Activated T-cell treated with anti-CD3 and anti-CD28 coated beads, Interleukin-2, amount 50 U/mL, for 24 hours (primary cell): ENCODE data around the gene TTC28.
A peak's percentile ranks its signal among the peaks of the same experiment; 100 is the strongest.

ENCODE experiments used
- DNase-seq: peaks from one replicate; pipeline ENCODE4 v3.0.0-alpha.2; 2020
- H3K27ac Mint-ChIP-seq: 2 replicates; pipeline ENCODE4 v1.8.0; 2020; ENCODE audit warnings: mild to moderate bottlenecking, mixed read lengths
- H3K27me3 Mint-ChIP-seq: 2 replicates; pipeline ENCODE4 v1.8.0; 2020; ENCODE audit warnings: mixed read lengths
- H3K36me3 Mint-ChIP-seq: 2 replicates; pipeline ENCODE4 v1.8.0; 2020; ENCODE audit warnings: low read depth, mixed read lengths
- H3K4me1 Mint-ChIP-seq: 2 replicates; pipeline ENCODE4 v1.8.0; 2020; ENCODE audit warnings: low read depth, mixed read lengths
- H3K4me3 Mint-ChIP-seq: 2 replicates; pipeline ENCODE4 v1.8.0; 2020; ENCODE audit warnings: mild to moderate bottlenecking, moderate library complexity, mixed read lengths
- H3K9me3 Mint-ChIP-seq: 2 replicates; pipeline ENCODE4 v1.8.0; 2020; ENCODE audit warnings: mixed read lengths

Gene TTC28

DNA sequence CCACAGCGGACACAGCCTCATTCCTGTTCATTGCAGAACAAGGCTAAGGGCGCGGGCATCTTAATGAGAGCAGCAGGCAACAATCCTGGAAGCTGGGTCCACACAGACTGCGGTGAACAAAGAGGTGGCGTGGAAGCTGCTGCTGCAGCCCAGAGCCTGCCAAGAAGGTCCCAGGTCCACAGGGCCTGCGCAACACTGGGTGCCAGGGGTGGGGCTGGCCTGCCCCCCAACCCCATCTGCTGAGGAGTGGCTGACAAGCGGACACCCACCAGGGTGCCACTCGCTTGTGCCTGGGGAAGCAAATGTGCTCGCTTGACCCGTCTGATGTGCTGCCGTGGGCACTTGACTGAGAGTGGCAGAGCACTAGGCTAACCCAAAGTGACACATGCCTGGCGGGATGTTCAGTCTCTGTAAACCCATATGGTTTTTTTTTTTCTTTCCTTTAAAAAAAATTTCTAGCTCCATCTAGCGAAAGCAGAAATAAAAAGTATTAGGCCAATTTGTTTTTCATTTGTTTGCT lies 677.4 kb downstream of the TTC28 start:
- no peaks in the 10 kb centered on the region for H3K27me3 Mint-ChIP-seq
- no peaks in the 10 kb centered on the region for H3K36me3 Mint-ChIP-seq
- no peak overlapping the region for H3K27ac Mint-ChIP-seq
- H3K4me1 Mint-ChIP-seq = no peaks in the 10 kb centered on the region
- H3K4me3 Mint-ChIP-seq = no peak overlapping the region
- no peak for DNase-seq
- no peaks in the 10 kb centered on the region for H3K9me3 Mint-ChIP-seq

DNA sequence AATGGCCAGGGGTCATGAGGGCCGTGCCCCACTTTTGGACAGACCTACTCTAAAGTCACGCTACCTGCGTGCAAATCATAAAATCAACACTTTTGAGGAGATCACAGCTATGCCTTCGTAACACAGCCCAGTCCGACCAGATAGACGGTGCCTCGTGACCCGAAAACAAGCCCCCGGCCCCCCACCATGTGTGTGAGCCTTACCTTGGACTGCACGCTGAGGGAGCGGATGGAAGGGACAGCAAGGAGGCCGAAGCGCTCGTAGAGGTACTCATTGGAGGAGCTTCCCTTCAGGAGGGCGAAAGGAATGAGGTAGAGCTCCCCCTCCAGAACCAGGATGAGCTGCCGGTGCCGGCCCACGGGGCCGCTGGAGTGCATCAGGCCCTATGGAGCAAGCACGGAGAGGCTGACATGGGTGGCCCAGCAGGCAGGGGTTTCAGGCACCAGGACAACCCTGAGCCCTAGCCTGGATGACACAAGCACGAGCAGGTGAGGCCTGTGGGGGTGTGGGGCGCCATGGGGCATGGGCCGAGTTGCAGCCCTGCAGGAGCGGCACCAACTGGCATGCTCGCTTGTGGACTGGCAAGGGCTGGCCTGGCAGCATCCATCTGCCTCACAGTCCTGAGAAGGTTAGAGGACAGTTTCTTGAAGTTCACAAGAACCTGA lies 678.3 kb downstream of the TTC28 start:
- no peaks in the 10 kb centered on the region for H3K27me3 Mint-ChIP-seq
- no peak for DNase-seq
- no peak overlapping the region for H3K4me3 Mint-ChIP-seq
- no peaks in the 10 kb centered on the region for H3K36me3 Mint-ChIP-seq
- no peak overlapping the region for H3K27ac Mint-ChIP-seq
- no peaks in the 10 kb centered on the region for H3K4me1 Mint-ChIP-seq
- H3K9me3 Mint-ChIP-seq = no peaks in the 10 kb centered on the region

DNA sequence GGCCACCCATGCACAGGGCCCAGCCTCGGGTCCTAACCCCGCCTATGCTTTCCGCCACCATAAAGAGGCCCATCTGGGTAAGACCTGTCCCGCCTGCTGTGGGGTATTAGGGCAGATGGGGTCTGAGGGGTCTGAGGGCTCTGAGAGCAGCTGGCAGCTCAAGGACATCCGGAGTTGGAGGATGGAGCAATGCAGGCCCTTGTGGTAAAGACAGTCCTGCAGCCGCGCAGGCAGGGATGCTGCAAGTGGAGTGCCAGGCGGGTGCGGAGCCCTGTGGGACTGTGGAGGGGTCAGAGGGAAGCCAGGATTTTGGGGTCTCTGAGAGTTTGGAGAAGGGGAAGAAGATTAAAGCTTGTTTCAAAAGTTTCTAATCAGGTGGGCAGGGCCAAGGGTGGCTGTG lies 679.3 kb downstream of the TTC28 start:
- Mint-ChIP-seq H3K27ac (no peak overlapping the region), H3K9me3 (no peaks in the 10 kb centered on the region), H3K36me3 (no peaks in the 10 kb centered on the region), H3K4me3 (no peak overlapping the region), H3K4me1 (no peaks in the 10 kb centered on the region), H3K27me3 (no peaks in the 10 kb centered on the region)
- no peak for DNase-seq

DNA sequence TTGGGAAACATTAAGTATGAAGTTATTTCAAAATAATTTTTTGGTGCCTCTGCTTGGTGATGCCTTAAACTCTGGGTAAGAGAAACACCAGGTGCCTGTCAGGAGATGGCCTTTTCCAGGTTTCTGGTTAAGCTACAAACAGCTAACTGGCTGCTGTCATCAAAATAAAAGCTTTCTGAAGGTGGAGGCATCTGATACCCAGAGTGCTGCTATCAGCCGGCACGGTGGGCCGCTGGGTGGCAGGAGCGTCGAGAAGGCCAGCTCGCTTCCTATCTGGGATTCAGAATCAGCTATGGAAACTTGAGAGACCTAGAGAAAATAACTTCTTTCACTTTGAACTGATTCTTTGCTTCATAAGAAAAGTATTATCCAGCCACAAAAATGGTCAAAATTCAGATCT lies 679.8 kb downstream of the TTC28 start:
- Mint-ChIP-seq H3K36me3 (no peaks in the 10 kb centered on the region), H3K4me1 (no peaks in the 10 kb centered on the region), H3K27me3 (no peaks in the 10 kb centered on the region)

DNA sequence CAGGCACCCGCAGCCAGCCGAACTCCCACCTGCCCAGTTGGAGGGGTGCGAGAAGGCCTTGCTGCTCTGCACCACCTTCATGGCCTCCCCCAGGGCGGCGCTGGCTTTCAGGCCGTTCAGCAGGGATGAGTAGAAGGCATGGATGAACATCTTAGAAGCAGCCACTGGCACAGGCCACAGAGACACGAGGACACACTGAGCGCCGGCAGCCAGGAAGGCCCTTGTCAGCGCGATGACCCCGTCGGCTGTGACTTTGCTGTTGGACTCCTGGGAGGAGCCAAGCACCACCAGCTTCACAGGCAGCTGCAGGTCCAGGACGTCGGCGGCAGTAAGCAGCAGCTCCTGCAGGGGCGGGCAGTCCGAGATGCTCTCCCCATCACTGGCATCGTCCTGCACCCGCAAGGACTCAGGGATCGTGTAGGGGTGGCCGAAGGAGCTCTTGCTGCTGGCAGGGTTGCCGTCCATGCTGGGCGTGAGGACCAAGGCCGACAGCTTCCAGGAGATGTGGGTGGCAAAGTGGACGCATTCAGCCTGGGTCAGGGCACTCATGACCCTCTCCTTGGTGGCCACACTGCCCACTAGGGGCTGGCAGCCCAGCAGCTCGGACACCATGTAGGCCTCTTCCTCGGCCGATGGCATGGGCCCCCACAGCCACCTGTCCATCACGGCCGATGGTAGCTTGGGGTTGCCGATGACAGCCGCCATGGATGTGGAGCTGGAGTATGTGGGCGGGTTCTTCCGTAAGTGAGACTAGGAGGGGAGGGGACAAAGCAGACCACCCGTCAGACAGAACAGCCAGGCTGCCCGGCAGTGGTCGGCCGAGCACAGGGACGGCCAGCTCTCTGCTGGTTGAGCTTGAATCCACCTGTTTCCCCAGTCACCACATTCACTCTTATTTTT lies 680.9 kb downstream of the TTC28 start:
- H3K4me3 Mint-ChIP-seq = no peak overlapping the region
- H3K9me3 Mint-ChIP-seq = no peaks in the 10 kb centered on the region
- no peaks in the 10 kb centered on the region for H3K36me3 Mint-ChIP-seq
- H3K27me3 Mint-ChIP-seq = no peaks in the 10 kb centered on the region
- H3K4me1 Mint-ChIP-seq = no peaks in the 10 kb centered on the region
- no peak for DNase-seq
- H3K27ac Mint-ChIP-seq = no peak overlapping the region

More for the DNA sequence above, 679.8 kb downstream of the TTC28 start:
- Mint-ChIP-seq H3K9me3 (no peaks in the 10 kb centered on the region), H3K4me3 (no peak overlapping the region), H3K27ac (no peak overlapping the region)
- no peak for DNase-seq

DNA sequence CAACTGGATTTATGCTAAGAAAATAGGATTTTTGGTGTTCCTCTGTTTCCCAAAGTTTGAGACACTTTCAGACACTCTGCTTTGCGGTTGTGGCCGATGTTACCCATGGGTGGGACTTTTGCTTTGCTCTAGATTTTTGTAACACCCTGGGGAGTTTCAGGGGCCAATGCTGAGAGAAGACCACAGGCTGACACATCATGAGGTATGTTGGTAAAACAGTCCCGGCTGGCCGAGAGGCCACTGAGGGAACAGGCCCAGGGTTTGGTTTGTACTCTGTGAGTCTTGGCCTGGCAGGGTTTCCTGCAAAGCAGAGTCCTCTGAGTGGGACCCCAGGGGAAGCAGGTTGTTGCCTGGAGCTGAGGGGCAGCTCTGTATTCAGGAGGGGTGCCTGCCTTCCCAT lies 682.1 kb downstream of the TTC28 start:
- Mint-ChIP-seq H3K27ac (no peak overlapping the region), H3K36me3 (no peaks in the 10 kb centered on the region), H3K4me3 (no peak overlapping the region)

DNA sequence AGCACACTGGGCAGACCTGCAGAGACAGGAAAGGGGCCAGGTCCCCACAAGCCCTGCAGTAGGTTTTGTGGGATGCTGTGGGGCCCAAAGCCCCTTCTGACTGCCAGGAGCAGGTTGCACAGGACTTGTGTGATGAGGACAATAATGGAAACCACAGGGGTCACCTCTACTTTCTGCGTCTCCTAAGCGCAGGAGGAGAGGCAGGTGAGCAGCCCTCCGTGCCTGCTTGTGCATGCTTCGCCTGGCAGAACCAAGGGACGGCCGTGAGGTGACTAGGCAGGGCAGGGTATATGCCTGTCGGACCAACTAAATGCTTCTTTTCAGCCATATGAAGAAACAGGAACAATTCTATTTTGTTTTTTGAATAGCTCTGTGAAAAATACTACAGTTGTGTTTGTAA lies 682.7 kb downstream of the TTC28 start:
- Mint-ChIP-seq H3K4me3 (no peak overlapping the region), H3K4me1 (no peaks in the 10 kb centered on the region), H3K36me3 (no peaks in the 10 kb centered on the region), H3K27ac (no peak overlapping the region), H3K9me3 (no peaks in the 10 kb centered on the region), H3K27me3 (no peaks in the 10 kb centered on the region)
- DNase-seq = no peak

More for the DNA sequence above, 682.1 kb downstream of the TTC28 start:
- no peaks in the 10 kb centered on the region for H3K4me1 Mint-ChIP-seq
- no peak for DNase-seq
- H3K27me3 Mint-ChIP-seq = no peaks in the 10 kb centered on the region
- no peaks in the 10 kb centered on the region for H3K9me3 Mint-ChIP-seq

DNA sequence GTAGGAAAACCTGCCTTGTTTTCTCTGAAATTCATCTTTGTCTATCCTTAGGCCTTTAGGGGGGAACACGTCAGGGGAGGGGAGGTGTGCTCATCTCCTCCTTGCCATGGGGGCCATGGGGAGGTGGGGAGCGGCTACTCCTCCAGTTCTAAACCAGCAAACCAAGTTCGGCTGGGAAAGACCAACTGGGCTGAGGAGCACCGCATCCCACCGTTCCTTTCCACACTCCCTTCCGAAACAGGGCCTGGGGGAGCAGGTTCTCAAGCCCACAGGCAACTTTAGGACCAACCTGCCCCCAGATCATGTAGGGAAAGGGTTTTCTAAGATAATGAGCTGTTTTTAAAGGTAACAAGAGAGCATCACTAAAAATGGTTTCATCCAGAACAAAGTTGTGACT lies 683.1 kb downstream of the TTC28 start:
- H3K4me3 Mint-ChIP-seq = no peak overlapping the region
- no peaks in the 10 kb centered on the region for H3K9me3 Mint-ChIP-seq
- no peaks in the 10 kb centered on the region for H3K36me3 Mint-ChIP-seq
- no peak overlapping the region for H3K27ac Mint-ChIP-seq
- no peaks in the 10 kb centered on the region for H3K4me1 Mint-ChIP-seq
- DNase-seq = no peak
- no peaks in the 10 kb centered on the region for H3K27me3 Mint-ChIP-seq

DNA sequence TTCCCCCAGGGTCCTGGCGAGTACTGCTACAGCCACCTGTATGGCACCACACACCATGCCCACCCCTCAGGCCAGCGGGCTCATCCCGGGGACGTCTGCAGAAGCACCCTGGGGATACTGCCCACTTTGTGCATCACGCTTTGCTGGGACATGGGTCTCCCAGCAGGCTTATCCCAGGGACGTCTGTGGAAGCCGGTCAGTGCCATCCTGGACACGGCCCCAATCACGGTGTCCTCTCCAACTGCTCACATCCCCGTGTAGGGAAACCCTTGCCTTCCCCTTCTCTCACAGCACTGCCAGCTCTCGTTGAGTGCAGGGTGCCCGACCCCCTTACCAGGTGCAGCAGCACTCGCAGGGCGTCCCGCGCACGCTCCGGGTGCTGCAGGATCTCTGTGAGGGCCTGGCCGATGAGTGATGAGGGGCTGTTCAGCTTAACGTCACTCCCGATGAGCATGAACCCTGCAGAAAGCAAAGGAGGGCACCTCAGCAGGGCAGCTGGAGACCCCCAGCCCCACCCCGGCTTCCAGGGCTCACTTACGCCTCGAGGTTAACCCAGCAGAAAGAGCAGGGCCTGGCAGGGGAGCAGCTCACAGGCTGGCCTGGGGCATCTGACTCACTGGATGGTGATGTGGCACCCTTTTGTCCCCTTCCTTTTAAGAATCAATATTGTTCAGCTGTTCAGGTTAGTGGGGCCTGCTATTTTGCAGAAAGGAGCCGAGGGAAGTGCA lies 683.7 kb downstream of the TTC28 start:
- no peak overlapping the region for H3K27ac Mint-ChIP-seq
- H3K4me3 Mint-ChIP-seq = no peak overlapping the region
- no peaks in the 10 kb centered on the region for H3K4me1 Mint-ChIP-seq

DNA sequence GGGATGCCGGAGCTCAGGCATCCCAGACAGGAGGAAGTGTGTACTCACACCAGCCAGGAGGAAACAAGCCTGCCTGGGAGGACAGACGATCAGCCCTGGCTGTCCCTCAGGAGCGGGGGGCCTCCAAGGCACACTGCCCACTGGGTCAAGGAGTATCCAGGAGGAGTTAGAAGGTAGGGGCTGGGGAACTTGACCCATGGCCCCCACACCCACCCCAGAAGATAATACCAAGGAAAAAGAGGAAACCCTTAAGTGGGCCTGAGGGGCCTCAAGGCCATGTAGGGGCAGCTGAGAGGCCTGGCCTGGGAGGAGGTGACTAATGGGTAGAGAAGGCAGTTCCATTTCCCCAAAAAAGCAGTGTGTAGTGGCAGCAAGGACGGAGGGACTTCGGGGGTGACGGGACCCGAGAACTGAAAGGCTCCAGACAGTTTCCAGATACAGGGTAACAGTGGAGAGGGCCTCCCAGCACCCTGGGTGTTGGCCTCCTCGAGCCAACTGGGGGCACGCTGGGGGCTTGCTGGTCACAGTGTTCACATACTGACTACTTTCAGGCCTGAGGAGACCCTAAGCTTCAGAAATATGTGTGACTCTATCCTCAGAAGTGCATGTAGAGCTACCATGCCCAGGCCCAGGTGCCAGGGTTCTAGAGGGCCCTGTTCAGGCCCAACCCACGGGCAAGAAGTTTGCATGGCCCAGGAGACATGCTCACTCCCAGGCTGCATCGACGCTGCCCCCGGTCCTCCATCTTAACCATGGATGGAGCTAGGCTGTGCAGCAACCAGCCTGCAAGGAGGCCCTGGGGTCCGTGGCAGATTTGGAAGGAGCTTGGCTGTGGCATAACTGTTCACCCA lies 684.9 kb downstream of the TTC28 start:
- Mint-ChIP-seq H3K36me3 (no peaks in the 10 kb centered on the region), H3K27ac (no peak overlapping the region), H3K4me1 (no peaks in the 10 kb centered on the region), H3K4me3 (no peak overlapping the region), H3K9me3 (no peaks in the 10 kb centered on the region), H3K27me3 (no peaks in the 10 kb centered on the region)
- no peak for DNase-seq

More for the DNA sequence above, 683.7 kb downstream of the TTC28 start:
- no peaks in the 10 kb centered on the region for H3K36me3 Mint-ChIP-seq
- H3K9me3 Mint-ChIP-seq = no peaks in the 10 kb centered on the region
- no peak for DNase-seq
- H3K27me3 Mint-ChIP-seq = no peaks in the 10 kb centered on the region

DNA sequence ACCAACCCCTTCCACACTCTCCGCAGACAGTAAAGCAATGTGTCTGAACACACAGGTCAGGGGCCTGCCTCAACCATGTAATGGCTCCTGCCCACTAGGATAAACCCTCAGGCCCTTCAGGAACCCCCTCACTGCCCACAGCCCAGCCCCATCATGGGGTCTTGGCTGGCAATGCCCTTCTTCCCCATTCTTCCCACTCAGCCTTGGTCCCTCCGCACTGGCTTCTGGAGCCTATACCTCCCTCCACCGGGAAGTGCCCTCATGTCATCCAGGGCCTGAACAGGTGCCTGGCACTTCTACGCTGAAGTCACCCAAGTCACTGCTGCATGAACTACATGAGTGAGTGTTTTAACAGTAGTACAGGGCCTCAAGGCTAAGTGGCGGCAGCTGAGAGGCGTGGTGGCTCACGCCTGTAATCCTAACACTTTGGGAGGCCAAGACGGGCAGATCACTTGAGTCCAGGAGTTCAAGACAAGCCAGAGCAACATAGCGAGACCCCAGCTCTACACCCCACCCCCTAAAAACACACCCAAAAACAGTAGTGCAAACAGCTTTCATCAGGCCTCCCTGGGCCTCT lies 685.8 kb downstream of the TTC28 start:
- H3K36me3 Mint-ChIP-seq = no peaks in the 10 kb centered on the region
- no peaks in the 10 kb centered on the region for H3K9me3 Mint-ChIP-seq
- DNase-seq = peak; percentile 13
- H3K4me1 Mint-ChIP-seq = no peaks in the 10 kb centered on the region
- no peak overlapping the region for H3K27ac Mint-ChIP-seq
- no peak overlapping the region for H3K4me3 Mint-ChIP-seq
- H3K27me3 Mint-ChIP-seq = no peaks in the 10 kb centered on the region

DNA sequence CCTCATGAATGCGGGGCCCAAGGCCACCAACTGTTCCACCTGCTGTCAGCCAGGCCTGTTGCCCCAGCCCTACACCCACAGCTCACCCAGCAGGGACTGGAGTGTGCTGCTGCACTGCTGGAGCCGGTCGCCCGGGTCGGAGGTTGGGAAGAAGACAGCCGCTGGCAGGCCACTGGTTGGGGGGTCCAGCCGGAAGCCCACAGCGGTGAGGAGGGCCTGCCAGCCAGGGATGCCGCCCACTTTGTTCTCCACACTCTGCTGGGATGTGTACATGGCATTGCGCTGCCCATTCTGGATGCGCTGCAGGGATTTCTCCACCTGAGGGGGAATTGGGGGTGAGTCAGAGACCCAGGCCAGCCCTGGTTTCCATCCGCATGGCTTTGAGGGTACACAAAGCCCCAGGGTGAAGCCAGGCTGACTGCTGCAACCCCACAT lies 686.4 kb downstream of the TTC28 start:
- Mint-ChIP-seq H3K27ac (no peak overlapping the region), H3K27me3 (no peaks in the 10 kb centered on the region), H3K36me3 (no peaks in the 10 kb centered on the region), H3K4me1 (no peaks in the 10 kb centered on the region), H3K9me3 (no peaks in the 10 kb centered on the region), H3K4me3 (no peak overlapping the region)
- peak; percentile 9 for DNase-seq

DNA sequence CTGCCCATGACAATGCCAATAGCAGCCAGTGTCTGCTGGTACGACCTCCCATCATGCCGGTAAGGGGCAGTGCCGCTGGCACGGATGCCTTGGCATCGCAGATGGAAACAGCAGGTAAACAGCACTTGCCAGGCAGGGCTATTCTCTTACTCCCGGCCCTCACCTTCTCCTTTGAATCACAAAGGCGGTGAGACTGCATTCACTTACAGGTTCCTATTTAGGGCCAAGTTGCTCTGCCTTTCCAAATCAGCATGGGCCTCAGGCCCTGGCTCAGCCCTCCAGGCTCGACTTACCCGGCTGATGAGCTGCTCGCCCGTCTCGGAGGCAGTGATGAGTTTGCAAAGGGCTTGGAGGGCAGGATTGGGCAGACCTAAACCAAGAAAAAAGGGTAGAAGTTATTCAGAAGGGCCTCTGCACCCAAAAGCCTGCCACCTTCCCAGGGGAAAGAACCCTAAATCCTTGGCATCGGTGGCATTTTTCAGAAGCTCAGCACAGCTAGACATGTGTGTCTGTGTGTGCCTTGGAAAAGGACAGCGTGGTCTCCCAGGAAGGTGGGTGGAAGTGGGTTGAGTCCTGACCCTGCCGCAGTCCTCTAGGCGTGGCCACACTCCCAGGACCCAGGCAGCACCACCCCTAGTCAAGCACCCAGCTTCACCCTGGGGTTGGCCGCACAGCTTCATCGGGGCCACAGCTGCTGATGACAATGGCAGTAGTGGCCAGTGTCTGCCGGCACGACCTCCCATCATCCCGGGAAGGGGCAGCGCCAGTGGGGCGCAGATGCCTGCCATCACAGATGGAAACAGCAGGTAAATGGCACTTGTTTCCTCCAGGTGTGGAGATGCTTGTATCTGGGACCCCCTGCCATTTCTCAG lies 687.1 kb downstream of the TTC28 start:
- peak; percentile 7 for DNase-seq
- Mint-ChIP-seq H3K4me3 (no peak overlapping the region), H3K27me3 (no peaks in the 10 kb centered on the region), H3K4me1 (peaks cover 2% of the 10 kb centered on the region), H3K36me3 (no peaks in the 10 kb centered on the region), H3K9me3 (no peaks in the 10 kb centered on the region), H3K27ac (no peak overlapping the region)
